ENCODE results near the gene CLEC4A. TPM values are rescaled to one million over a fixed set of nuclear protein-coding genes. Genes with fewer than 3 reads are reported as not detected.

Gene CLEC4A
- total RNA-seq, 2 experiments from 2014 or later: 0.74 to 0.83 TPM

Other genes with a start within 250 kb of the CLEC4A start
- gene SLC2A3, start 187.4 kb upstream of the CLEC4A start, total RNA-seq: 100 to 1,000 TPM; 219 to 224 TPM
- 10 to 100 TPM; 26.4 to 26.9 TPM for gene FOXJ2, start 90.9 kb upstream of the CLEC4A start, total RNA-seq
- 1 to 10 TPM; 7.8 to 8.2 TPM for gene C3AR1, start 57.3 kb upstream of the CLEC4A start, total RNA-seq
- 10 to 100 TPM; 41.1 to 47.4 TPM for gene NECAP1, start 41.3 kb upstream of the CLEC4A start, total RNA-seq
- gene ZNF705A, start 33.4 kb downstream of the CLEC4A start, total RNA-seq: not detected
- under 1 TPM in 1 of 2 experiments, not detected in 1; 0.11 TPM for gene FAM90A1, start 104.0 kb downstream of the CLEC4A start, total RNA-seq